Upper lobe of left lung (tissue), 4 donors: ENCODE measurements around the gene TCF12.

ENCODE experiments used
- CTCF ChIP-seq, 6 experiments: fragments of 450-650 bp in 4 of 6; fragments of 200-600 bp in 2 of 6; sonication (generic) in 2 of 6; IDR thresholded peaks; one replicate each; pipeline ENCODE4 v1.5.1; 2016 to 2019; ENCODE audit warnings: antibody characterized with exemption in 6 of 6
- EP300 ChIP-seq, 4 donors: sonication (generic); formaldehyde crosslinking; IDR thresholded peaks; one replicate each; pipeline ENCODE4 v1.5.1; 2017; ENCODE audit warnings: antibody characterized with exemption in 4 of 4, control low read depth in 2 of 4
- POLR2A ChIP-seq, 4 donors: fragments of 450-650 bp; IDR thresholded peaks; one replicate each; pipeline ENCODE4 v1.5.1; 2016 to 2017; ENCODE audit warnings: antibody characterized with exemption in 4 of 4, mild to moderate bottlenecking in 2 of 4

- TF ChIP-seq CTCF (IDR thresholded peaks at IDR 0.05) (no peak), POLR2A (IDR thresholded peaks at IDR 0.05) (no peak), EP300 (IDR thresholded peaks at IDR 0.05) (no peak)
Measured at GRCh38 chr15:56933811-56934210, 15.4 kb downstream of the TCF12 start.
